Choroid plexus epithelial cell (primary cell): Measurements from ENCODE around the gene SLC13A3.

Source experiments
- DNase-seq: peaks from one replicate; pipeline ENCODE4 v3.0.0-alpha.2; 2010; ENCODE audit warnings: low read depth
- H3K4me3 ChIP-seq: 2 replicates; pipeline ENCODE4 v1.5.1; 2011; ENCODE audit warnings: low read depth, mild to moderate bottlenecking, control low read depth, low read length, moderate library complexity
- TF ChIP-seq, protein P1 (sequence below): conservative IDR thresholded peaks from 2 replicates; pipeline ENCODE4 v1.5.1; 2011; ENCODE audit warnings: low read depth, mild to moderate bottlenecking, control low read depth, inconsistent platforms, low read length, moderate library complexity

SLC13A3 gene

DNA sequence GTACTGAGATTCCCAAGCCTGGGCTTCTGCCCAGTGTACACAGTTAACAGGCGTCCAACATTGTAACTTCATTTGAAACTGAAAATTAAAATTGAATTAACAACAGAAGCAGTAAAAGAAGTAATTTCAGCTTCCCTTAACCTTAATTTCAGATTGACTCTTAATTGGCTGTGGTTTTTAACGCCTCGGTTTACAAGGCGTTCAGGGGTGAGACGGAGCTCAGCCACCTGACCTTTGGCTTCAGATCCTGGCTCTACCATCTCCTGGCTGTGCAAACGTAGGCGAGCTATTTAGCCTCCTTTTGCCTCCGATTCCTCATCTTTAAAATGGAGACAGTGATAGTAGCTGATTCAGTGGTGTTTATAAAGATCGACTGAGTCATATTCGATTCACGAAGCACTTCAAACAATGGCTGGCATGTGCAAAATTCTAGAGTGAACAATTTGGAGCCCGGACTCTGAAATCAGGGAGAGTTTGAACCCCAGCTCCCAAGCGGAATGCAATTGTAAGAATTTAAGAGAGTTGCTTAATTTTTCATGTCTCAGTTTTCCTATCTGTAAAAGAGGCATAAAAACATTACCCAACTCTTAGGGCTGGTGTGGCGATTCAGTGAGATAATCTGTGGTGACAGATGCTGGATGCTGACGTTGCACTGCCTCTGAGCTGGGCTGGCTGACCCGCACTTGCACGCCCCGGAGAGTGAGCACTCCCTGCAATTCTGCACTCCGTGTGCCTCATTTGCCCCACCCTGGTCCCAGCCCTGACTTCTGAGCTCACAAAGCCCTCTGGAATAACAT lies 77.3 kb downstream of the SLC13A3 start:
- no peak for DNase-seq
- TF ChIP-seq, protein P1, sequence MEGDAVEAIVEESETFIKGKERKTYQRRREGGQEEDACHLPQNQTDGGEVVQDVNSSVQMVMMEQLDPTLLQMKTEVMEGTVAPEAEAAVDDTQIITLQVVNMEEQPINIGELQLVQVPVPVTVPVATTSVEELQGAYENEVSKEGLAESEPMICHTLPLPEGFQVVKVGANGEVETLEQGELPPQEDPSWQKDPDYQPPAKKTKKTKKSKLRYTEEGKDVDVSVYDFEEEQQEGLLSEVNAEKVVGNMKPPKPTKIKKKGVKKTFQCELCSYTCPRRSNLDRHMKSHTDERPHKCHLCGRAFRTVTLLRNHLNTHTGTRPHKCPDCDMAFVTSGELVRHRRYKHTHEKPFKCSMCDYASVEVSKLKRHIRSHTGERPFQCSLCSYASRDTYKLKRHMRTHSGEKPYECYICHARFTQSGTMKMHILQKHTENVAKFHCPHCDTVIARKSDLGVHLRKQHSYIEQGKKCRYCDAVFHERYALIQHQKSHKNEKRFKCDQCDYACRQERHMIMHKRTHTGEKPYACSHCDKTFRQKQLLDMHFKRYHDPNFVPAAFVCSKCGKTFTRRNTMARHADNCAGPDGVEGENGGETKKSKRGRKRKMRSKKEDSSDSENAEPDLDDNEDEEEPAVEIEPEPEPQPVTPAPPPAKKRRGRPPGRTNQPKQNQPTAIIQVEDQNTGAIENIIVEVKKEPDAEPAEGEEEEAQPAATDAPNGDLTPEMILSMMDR = no peak
- H3K4me3 ChIP-seq = no peak overlapping the region

DNA sequence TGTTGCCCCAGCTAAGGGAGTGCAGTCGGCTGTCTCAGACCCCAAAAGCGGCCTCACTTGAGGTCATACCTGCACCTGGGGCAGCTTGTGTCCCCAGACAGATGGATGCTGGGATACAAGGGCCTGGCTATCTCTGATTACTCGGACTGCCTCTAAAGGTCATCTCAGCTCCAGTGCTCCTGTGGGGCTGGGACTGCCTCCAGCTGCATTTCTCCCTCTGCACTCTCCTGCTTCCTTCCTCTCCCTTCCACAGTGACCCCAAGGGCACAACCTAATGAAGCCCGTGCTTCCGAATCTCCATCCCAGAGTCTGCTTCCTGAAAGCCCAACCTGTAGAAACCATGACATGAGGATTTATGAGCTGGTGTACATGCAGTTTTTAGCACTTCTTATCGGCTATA lies 78.0 kb downstream of the SLC13A3 start:
- H3K4me3 ChIP-seq = no peak overlapping the region
- DNase-seq = no peak
- TF ChIP-seq, protein P1 = no peak

- no peak for DNase-seq
- no peak overlapping the region for H3K4me3 ChIP-seq
- TF ChIP-seq, protein P1 = no peak
These were observed 78.5 kb downstream of the SLC13A3 start for GRCh38 chr20:46572790-46573189.

DNA sequence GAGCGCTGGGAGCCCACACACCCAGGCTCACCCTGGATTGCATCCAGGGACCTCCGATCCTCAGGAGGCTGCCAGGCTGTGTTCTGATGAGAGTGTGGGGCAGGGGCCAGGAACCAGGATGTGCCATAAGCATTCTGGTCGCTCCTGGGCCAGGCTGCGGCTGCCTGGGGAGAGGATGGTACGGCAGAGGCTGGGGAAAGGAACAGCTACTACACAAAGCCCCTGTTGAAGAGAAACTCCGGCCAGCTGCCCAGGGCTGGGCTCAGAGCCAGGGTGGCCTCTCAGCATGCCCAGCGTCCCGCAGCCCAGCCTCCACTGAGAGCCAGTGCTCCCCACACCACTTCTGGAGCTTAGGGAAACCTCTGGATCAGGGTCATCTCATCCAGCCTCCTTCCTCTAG lies 79.1 kb downstream of the SLC13A3 start:
- TF ChIP-seq, protein P1 = no peak
- no peak overlapping the region for H3K4me3 ChIP-seq
- no peak for DNase-seq

GRCh38 chr20:46571418-46571817 lies 79.8 kb downstream of the SLC13A3 start:
- no peak for DNase-seq
- TF ChIP-seq, protein P1 = no peak
- no peak overlapping the region for H3K4me3 ChIP-seq

DNA sequence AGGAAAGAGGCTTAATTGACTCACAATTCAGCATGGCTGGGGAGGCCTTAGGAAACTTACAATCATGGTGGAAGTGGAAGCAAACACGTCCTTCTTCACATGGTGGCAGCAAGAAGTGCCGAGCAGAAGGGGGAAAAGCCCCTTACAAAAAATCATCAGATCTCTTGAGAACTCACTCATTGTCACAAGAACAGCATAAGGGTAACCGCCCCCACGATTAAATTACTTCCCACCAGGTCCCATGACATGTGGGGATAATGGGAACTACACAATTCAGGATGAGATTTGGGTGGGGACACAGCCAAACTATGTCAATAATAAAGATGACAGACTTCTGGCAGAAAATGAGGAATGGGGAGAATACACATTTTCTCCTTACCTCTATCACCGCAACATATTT lies 80.3 kb downstream of the SLC13A3 start:
- no peak for DNase-seq
- no peak overlapping the region for H3K4me3 ChIP-seq
- TF ChIP-seq, protein P1 = no peak

- H3K4me3 ChIP-seq = no peak overlapping the region
- TF ChIP-seq, protein P1 = no peak
- no peak for DNase-seq
These were observed 81.3 kb downstream of the SLC13A3 start for GRCh38 chr20:46569961-46570360.
